H9 (cell line): Measurements from ENCODE around the gene LRRTM2. TPM values are rescaled to one million over a fixed set of nuclear protein-coding genes. Genes with fewer than 3 reads are reported as not detected.

Source experiments
- DNase-seq: peaks from one replicate; pipeline ENCODE4 v3.0.0-alpha.2; 2017
- H2AFZ ChIP-seq: one replicate; pipeline ENCODE4 v1.6.1; 2013; ENCODE audit warnings: mild to moderate bottlenecking, low read length, control low read depth, moderate library complexity
- H2AK5ac ChIP-seq: 2 replicates; pipeline ENCODE4 v1.6.1; 2013; ENCODE audit warnings: low read length, control low read depth, mixed read lengths; ENCODE audit not compliant: insufficient read length
- H2BK120ac ChIP-seq: one replicate; pipeline ENCODE4 v1.6.1; 2013; ENCODE audit warnings: low read depth, mild to moderate bottlenecking, low read length, control low read depth, inconsistent platforms; ENCODE audit not compliant: poor library complexity, severe bottlenecking
- H2BK12ac ChIP-seq: 2 replicates; pipeline ENCODE4 v1.6.1; 2013; ENCODE audit warnings: low read length, control low read depth, mixed read lengths, low read depth; ENCODE audit not compliant: insufficient read length
- H2BK15ac ChIP-seq: 2 replicates; pipeline ENCODE4 v1.6.1; 2013; ENCODE audit warnings: low read depth, low read length, control low read depth
- H2BK20ac ChIP-seq: one replicate; pipeline ENCODE4 v1.6.1; 2013; ENCODE audit warnings: low read depth, mild to moderate bottlenecking, low read length, control low read depth, inconsistent platforms; ENCODE audit not compliant: poor library complexity, severe bottlenecking
- H2BK5ac ChIP-seq: 2 replicates; pipeline ENCODE4 v1.6.1; 2013; ENCODE audit warnings: low read length, control low read depth, mixed read lengths; ENCODE audit not compliant: insufficient read length
- H3K14ac ChIP-seq: 2 replicates; pipeline ENCODE4 v1.6.1; 2013; ENCODE audit warnings: low read length, control low read depth; ENCODE audit not compliant: insufficient read depth
- H3K18ac ChIP-seq: 2 replicates; pipeline ENCODE4 v1.6.1; 2013; ENCODE audit warnings: low read depth, mild to moderate bottlenecking, mixed read lengths, low read length, control low read depth; ENCODE audit not compliant: insufficient read length
- H3K23ac ChIP-seq: 2 replicates; pipeline ENCODE4 v1.6.1; 2013; ENCODE audit warnings: low read length, control low read depth, mixed read lengths, low read depth; ENCODE audit not compliant: insufficient read length
- H3K23me2 ChIP-seq: 2 replicates; pipeline ENCODE4 v1.6.1; 2013; ENCODE audit warnings: low read depth, mild to moderate bottlenecking, mixed read lengths, low read length, control low read depth; ENCODE audit not compliant: insufficient read length, poor library complexity, severe bottlenecking
- H3K27ac ChIP-seq: 2 replicates; pipeline ENCODE4 v1.5.1; 2013; ENCODE audit warnings: low read length, control low read depth, mixed read lengths, low read depth; ENCODE audit not compliant: insufficient read length
- H3K27me3 ChIP-seq: 2 replicates; pipeline ENCODE4 v1.6.1; 2013; ENCODE audit warnings: low read length, control low read depth, inconsistent platforms; ENCODE audit not compliant: insufficient read depth
- H3K4ac ChIP-seq: 2 replicates; pipeline ENCODE4 v1.6.1; 2013; ENCODE audit warnings: low read depth, mild to moderate bottlenecking, control low read depth, inconsistent platforms, low read length, moderate library complexity
- H3K4me1 ChIP-seq: 2 replicates; pipeline ENCODE4 v1.6.1; 2013; ENCODE audit warnings: low read length, control low read depth, inconsistent platforms; ENCODE audit not compliant: insufficient read depth
- H3K4me2 ChIP-seq: 2 replicates; pipeline ENCODE4 v1.6.1; 2013; ENCODE audit warnings: low read length, control low read depth, mixed read lengths; ENCODE audit not compliant: insufficient read length, insufficient read depth
- H3K56ac ChIP-seq: 2 replicates; pipeline ENCODE4 v1.6.1; 2013; ENCODE audit warnings: low read depth, mild to moderate bottlenecking, mixed read lengths, low read length, control low read depth; ENCODE audit not compliant: insufficient read length
- H3K79me1 ChIP-seq: 2 replicates; pipeline ENCODE4 v1.6.1; 2013; ENCODE audit warnings: low read depth, mild to moderate bottlenecking, moderate library complexity, low read length, control low read depth, inconsistent platforms; ENCODE audit not compliant: insufficient read depth, poor library complexity, severe bottlenecking
- H3K79me2 ChIP-seq: 2 replicates; pipeline ENCODE4 v1.6.1; 2013; ENCODE audit warnings: low read length, control low read depth, inconsistent platforms; ENCODE audit not compliant: insufficient read depth
- H3K9ac ChIP-seq: 2 replicates; pipeline ENCODE4 v1.6.1; 2013; ENCODE audit warnings: low read length, control low read depth, mixed read lengths; ENCODE audit not compliant: insufficient read length; ENCODE audit errors: extremely low read depth
- H3K9me3 ChIP-seq: one replicate; pipeline ENCODE4 v1.6.1; 2013; ENCODE audit warnings: low read depth, low read length, inconsistent platforms; ENCODE audit not compliant: control insufficient read depth
- H3T11ph ChIP-seq: one replicate; pipeline ENCODE4 v1.6.1; 2013; ENCODE audit warnings: mild to moderate bottlenecking, low read length, control low read depth, inconsistent platforms
- H4K20me1 ChIP-seq: one replicate; pipeline ENCODE4 v1.6.1; 2013; ENCODE audit not compliant: control insufficient read depth, insufficient read length, insufficient read depth
- H4K5ac ChIP-seq: 2 replicates; pipeline ENCODE4 v1.6.1; 2013; ENCODE audit warnings: low read depth, mild to moderate bottlenecking, mixed read lengths, low read length, control low read depth; ENCODE audit not compliant: insufficient read length
- H4K8ac ChIP-seq: replicated peaks from 2 replicates; pipeline ENCODE4 v1.6.1; 2013; ENCODE audit warnings: low read length, control low read depth, mixed read lengths, low read depth; ENCODE audit not compliant: insufficient read length
- H4K91ac ChIP-seq: 2 replicates; pipeline ENCODE4 v1.6.1; 2013; ENCODE audit warnings: low read depth, mild to moderate bottlenecking, moderate library complexity, mixed read lengths, low read length, control low read depth; ENCODE audit not compliant: insufficient read length
- H3K27ac Mint-ChIP-seq, 3 experiments: 2 replicates in 2 of 3; 3 replicates in 1 of 3; pipeline ENCODE4 v1.8.0; 2020 to 2021; ENCODE audit warnings: mixed read lengths in 3 of 3, mild to moderate bottlenecking in 1 of 3, moderate library complexity in 1 of 3
- H3K27me3 Mint-ChIP-seq: 2 replicates; pipeline ENCODE4 v1.8.0; 2021; ENCODE audit warnings: low read depth, mild to moderate bottlenecking, moderate library complexity, mixed read lengths
- H3K36me3 Mint-ChIP-seq, 3 experiments: 2 replicates in 2 of 3; 3 replicates in 1 of 3; pipeline ENCODE4 v1.8.0; 2020 to 2021; ENCODE audit warnings: low read depth in 3 of 3, mixed read lengths in 3 of 3; ENCODE audit not compliant: insufficient read depth in 1 of 3
- H3K4me1 Mint-ChIP-seq, 2 experiments: 2 replicates each; pipeline ENCODE4 v1.8.0; 2020; ENCODE audit warnings: mixed read lengths in 2 of 2
- H3K4me3 Mint-ChIP-seq, 2 experiments: 2 replicates in 1 of 2; 3 replicates in 1 of 2; pipeline ENCODE4 v1.8.0; 2020 to 2021; ENCODE audit warnings: mild to moderate bottlenecking in 2 of 2, mixed read lengths in 2 of 2, moderate library complexity in 1 of 2
- H3K9me3 Mint-ChIP-seq, 2 experiments: 2 replicates in 1 of 2; 3 replicates in 1 of 2; pipeline ENCODE4 v1.8.0; 2020; ENCODE audit warnings: mild to moderate bottlenecking in 2 of 2, mixed read lengths in 2 of 2, moderate library complexity in 1 of 2
- WGBS: extraction: QIAGEN DNeasy Blood & Tissue Kit; methylation state at CpG from one replicate; pipeline ENCODE4 v1.1.7; 2013; ENCODE audit warnings: missing lambda C conversion rate, low lambda C conversion rate, mixed read lengths; ENCODE audit not compliant: insufficient read length; ENCODE audit errors: extremely low coverage; 5-methylcytosine and 5-hydroxymethylcytosine counted together
- total RNA-seq: library from RNA; stranded (reverse); gene quantifications from 2 replicates; pipeline ENCODE4 v1.2.1, GENCODE V29; 2021
- TF ChIP-seq, protein P1 (sequence below): fragments of 200-600 bp; sonication (generic); conservative IDR thresholded peaks from 3 replicates; pipeline ENCODE4 v1.8.0; 2021; ENCODE audit warnings: antibody characterized with exemption, mild to moderate bottlenecking

Gene LRRTM2
- total RNA-seq, 1 experiment from 2014 or later = not detected

DNA sequence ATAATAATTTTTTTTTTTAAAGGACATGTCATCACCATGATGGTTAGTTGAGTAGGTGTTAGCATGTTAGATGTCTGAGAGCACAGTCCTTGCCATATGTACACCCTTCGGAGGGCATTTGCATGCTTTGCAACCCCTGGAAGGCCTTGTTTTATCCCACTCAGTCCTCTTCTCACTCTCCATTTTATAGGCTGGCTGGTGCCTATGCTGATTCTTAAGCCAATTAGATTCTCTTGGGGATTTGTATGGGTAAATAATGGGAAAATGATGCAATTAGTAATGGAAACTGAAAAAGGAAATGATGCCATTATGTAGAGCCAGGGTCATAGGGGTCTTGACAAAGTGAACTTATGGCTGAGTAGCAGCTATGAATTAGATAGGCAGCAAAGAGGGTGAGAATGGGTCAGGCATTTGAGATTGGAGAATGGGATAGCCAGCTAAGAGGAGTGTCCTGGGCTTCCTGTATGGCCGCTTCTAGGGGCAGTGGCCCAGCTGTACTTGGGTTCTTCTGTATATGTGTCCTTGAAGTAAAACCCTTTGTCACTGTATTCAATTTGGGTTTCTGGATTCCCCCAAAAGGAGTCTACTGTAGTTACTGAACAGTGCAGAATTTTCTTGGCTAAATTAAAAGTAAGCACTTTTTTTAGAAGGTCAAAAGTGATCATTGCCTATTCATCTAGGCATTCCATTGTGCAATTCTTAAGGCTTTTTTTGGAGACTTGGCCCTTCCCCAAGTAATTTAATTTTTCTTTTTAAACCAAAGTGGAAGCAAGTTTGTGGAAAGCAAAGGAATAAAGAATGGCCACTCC, 31.6 kb downstream of the LRRTM2 start:
- Histone ChIP-seq H3K4me1 (no peaks in the 10 kb centered on the region), H2BK120ac (no peak overlapping the region), H2BK5ac (no peak overlapping the region), H3K79me1 (peaks cover 5% of the 10 kb centered on the region), H2AK5ac (no peak overlapping the region), H3T11ph (no peak overlapping the region), H3K27ac (no peak overlapping the region), H4K91ac (no peak overlapping the region), H3K14ac (no peak overlapping the region), H3K9ac (no peak overlapping the region), H3K56ac (no peak overlapping the region), H3K79me2 (no peaks in the 10 kb centered on the region), H3K18ac (no peak overlapping the region), H3K27me3 (no peaks in the 10 kb centered on the region), H3K23me2 (no peaks in the 10 kb centered on the region), H2BK20ac (no peak overlapping the region), H2AFZ (no peak overlapping the region), H3K4me2 (no peak overlapping the region), H4K8ac (no peak overlapping the region), H3K9me3 (no peaks in the 10 kb centered on the region), H4K20me1 (no peaks in the 10 kb centered on the region), H2BK12ac (no peak overlapping the region), H2BK15ac (no peak overlapping the region), H3K23ac (no peak overlapping the region), H3K4ac (no peak overlapping the region), H4K5ac (no peak overlapping the region)
- peaks cover 49 to 59% of the 10 kb centered on the region in 2 experiments for H3K4me1 Mint-ChIP-seq
- no CpG with 5 or more reads among the region's 2 CpGs for WGBS
- H3K4me3 Mint-ChIP-seq = no peak overlapping the region
- TF ChIP-seq, protein P1, sequence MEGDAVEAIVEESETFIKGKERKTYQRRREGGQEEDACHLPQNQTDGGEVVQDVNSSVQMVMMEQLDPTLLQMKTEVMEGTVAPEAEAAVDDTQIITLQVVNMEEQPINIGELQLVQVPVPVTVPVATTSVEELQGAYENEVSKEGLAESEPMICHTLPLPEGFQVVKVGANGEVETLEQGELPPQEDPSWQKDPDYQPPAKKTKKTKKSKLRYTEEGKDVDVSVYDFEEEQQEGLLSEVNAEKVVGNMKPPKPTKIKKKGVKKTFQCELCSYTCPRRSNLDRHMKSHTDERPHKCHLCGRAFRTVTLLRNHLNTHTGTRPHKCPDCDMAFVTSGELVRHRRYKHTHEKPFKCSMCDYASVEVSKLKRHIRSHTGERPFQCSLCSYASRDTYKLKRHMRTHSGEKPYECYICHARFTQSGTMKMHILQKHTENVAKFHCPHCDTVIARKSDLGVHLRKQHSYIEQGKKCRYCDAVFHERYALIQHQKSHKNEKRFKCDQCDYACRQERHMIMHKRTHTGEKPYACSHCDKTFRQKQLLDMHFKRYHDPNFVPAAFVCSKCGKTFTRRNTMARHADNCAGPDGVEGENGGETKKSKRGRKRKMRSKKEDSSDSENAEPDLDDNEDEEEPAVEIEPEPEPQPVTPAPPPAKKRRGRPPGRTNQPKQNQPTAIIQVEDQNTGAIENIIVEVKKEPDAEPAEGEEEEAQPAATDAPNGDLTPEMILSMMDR = no peak
- H3K27ac Mint-ChIP-seq = peak overlapping the region in 2 of 3 experiments; percentile 10 to 36; a peak in 3 of 7 replicates
- no peaks in the 10 kb centered on the region for H3K9me3 Mint-ChIP-seq
- H3K36me3 Mint-ChIP-seq = peaks cover 0 to 2% (median under 1%) of the 10 kb centered on the region in 3 experiments; a peak in 3 of 7 replicates
- no peaks in the 10 kb centered on the region for H3K27me3 Mint-ChIP-seq
- DNase-seq = no peak
